ENCODE results near the gene DAAM2.

DAAM2 gene

GRCh38 chr6:39887692-39888450 is 95.7 kb downstream of the DAAM2 start:
- no peak for DNase-seq (ENCODE audit: extremely low read depth, insufficient read length)
- TF ChIP-seq CTCF (IDR thresholded peaks at IDR 0.05; ENCODE audit: insufficient read depth, low read length, poor library complexity, severe bottlenecking), result no peak
- Histone ChIP-seq H3K36me3 (ENCODE audit: control insufficient read depth, insufficient read depth, low read length) (no peaks in the 10 kb centered on the region), H3K4me3 (replicated peaks; ENCODE audit: low read depth, low read length) (no peak overlapping the region), H3K27me3 (replicated peaks; ENCODE audit: control insufficient read depth, insufficient read depth, low read length) (no peaks in the 10 kb centered on the region; the same call in 1 of the 2 replicates)

- TF ChIP-seq CTCF (IDR thresholded peaks at IDR 0.05; ENCODE audit: insufficient read depth, low read length, poor library complexity, severe bottlenecking), result no peak
Measured at GRCh38 chr6:39889229-39889628, 97.1 kb downstream of the DAAM2 start.

GRCh38 chr6:39891353-39891752 is 99.2 kb downstream of the DAAM2 start:
- no peaks in the 10 kb centered on the region for H3K36me3 ChIP-seq (ENCODE audit: control insufficient read depth, insufficient read depth, low read length)
- no peak for TF ChIP-seq CTCF (IDR thresholded peaks at IDR 0.05; ENCODE audit: insufficient read depth, low read length, poor library complexity, severe bottlenecking)
- H3K27me3 ChIP-seq (replicated peaks; ENCODE audit: control insufficient read depth, insufficient read depth, low read length), result no peaks in the 10 kb centered on the region; the same call in 1 of the 2 replicates
- DNase-seq (ENCODE audit: extremely low read depth, insufficient read length), result no peak
- no peak overlapping the region for H3K4me3 ChIP-seq (replicated peaks; ENCODE audit: low read depth, low read length)

More at GRCh38 chr6:39889229-39889628, 97.1 kb downstream of the DAAM2 start:
- no peak overlapping the region for H3K4me3 ChIP-seq (replicated peaks; ENCODE audit: low read depth, low read length)
- DNase-seq (ENCODE audit: extremely low read depth, insufficient read length), result no peak
- no peaks in the 10 kb centered on the region; the same call in 1 of the 2 replicates for H3K27me3 ChIP-seq (replicated peaks; ENCODE audit: control insufficient read depth, insufficient read depth, low read length)
- no peaks in the 10 kb centered on the region for H3K36me3 ChIP-seq (ENCODE audit: control insufficient read depth, insufficient read depth, low read length)

- no peak for TF ChIP-seq CTCF (IDR thresholded peaks at IDR 0.05; ENCODE audit: insufficient read depth, low read length, poor library complexity, severe bottlenecking)
- no peak for DNase-seq (ENCODE audit: extremely low read depth, insufficient read length)
- no peaks in the 10 kb centered on the region; the same call in 1 of the 2 replicates for H3K27me3 ChIP-seq (replicated peaks; ENCODE audit: control insufficient read depth, insufficient read depth, low read length)
- no peaks in the 10 kb centered on the region for H3K36me3 ChIP-seq (ENCODE audit: control insufficient read depth, insufficient read depth, low read length)
- no peak overlapping the region for H3K4me3 ChIP-seq (replicated peaks; ENCODE audit: low read depth, low read length)
Measured at GRCh38 chr6:39891976-39892375, 99.8 kb downstream of the DAAM2 start.

GRCh38 chr6:39892490-39893129 is 100.4 kb downstream of the DAAM2 start:
- Histone ChIP-seq H3K4me3 (replicated peaks; ENCODE audit: low read depth, low read length) (no peak overlapping the region), H3K36me3 (ENCODE audit: control insufficient read depth, insufficient read depth, low read length) (no peaks in the 10 kb centered on the region), H3K27me3 (replicated peaks; ENCODE audit: control insufficient read depth, insufficient read depth, low read length) (no peaks in the 10 kb centered on the region; the same call in 1 of the 2 replicates)
- DNase-seq (ENCODE audit: extremely low read depth, insufficient read length), result no peak
- TF ChIP-seq CTCF (IDR thresholded peaks at IDR 0.05; ENCODE audit: insufficient read depth, low read length, poor library complexity, severe bottlenecking), result peak; percentile 71

Measured in GM06990 (cell line).